Left ventricle myocardium inferior (tissue), 1 donor: Measurements from ENCODE around the gene HDAC11. TPM values are rescaled to one million over a fixed set of nuclear protein-coding genes. Genes with fewer than 3 reads are reported as not detected.

Source experiments
- DNase-seq: peaks from one replicate; pipeline ENCODE4 v3.0.0-alpha.2; 2020
- H3K27ac ChIP-seq: fragments of 200-600 bp; replicated peaks from 2 replicates; pipeline ENCODE4 v1.8.0; 2021
- H3K27me3 ChIP-seq: fragments of 200-600 bp; 2 replicates; pipeline ENCODE4 v1.8.0; 2021; ENCODE audit warnings: low read depth
- H3K36me3 ChIP-seq: fragments of 200-600 bp; 2 replicates; pipeline ENCODE4 v1.8.0; 2021
- H3K4me1 ChIP-seq: fragments of 200-600 bp; 2 replicates; pipeline ENCODE4 v1.8.0; 2021
- H3K4me3 ChIP-seq: fragments of 200-600 bp; 2 replicates; pipeline ENCODE4 v1.8.0; 2021; ENCODE audit warnings: mild to moderate bottlenecking, moderate library complexity
- H3K9me3 ChIP-seq: fragments of 200-600 bp; replicated peaks from 2 replicates; pipeline ENCODE4 v1.8.0; 2021
- intact Hi-C: fragments of 100-400 bp; cut with micrococcal nuclease; formaldehyde crosslinking; loops from one replicate; pipeline ENCODE4 v1.11.0; 2022
- total RNA-seq: library from RNA; stranded (reverse); fragmentation: NEBNext Ultra II Directional; extraction: Animal tissue kit (Norgen Biotek cat#: 25700); gene quantifications from one replicate; pipeline ENCODE4 v1.2.1, GENCODE V29; 2021
- TF ChIP-seq, protein P1 (sequence below): fragments of 200-600 bp; IDR thresholded peaks from 2 replicates; pipeline ENCODE4 v1.8.0; 2021; ENCODE audit warnings: antibody characterized with exemption, mild to moderate bottlenecking, borderline replicate concordance
- donor health status: DM: no; HTN: yes; CAD: no; lungs with severe emphysema.

Gene HDAC11
- total RNA-seq, 1 donor from 2014 or later: 34.3 TPM

DNA sequence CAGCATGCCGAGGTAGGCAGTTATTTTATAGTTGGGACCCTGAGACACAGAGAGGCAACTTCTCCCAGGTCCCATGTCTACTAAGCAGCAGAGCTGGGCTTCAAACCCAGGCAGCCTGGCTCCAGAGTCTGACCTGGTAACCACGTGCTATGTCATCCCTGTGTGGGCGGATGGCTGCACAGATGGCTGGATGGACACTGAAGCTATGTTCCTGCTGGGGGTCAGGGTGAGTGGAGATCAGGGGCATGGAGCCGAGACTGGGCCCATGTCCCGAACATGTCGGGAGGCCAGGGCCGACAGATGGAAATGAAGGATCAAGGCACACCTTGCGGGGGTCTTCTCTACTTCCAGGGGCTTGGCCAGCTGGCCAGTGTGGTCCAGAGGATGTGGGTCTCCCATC lies 59.6 kb downstream of the HDAC11 start:
- H3K4me3 ChIP-seq: no peak overlapping the region
- intact Hi-C loops: no loop called here
- H3K9me3 ChIP-seq: peaks cover 12% of the 10 kb centered on the region
- H3K4me1 ChIP-seq: peaks cover 22% of the 10 kb centered on the region
- TF ChIP-seq, protein P1, sequence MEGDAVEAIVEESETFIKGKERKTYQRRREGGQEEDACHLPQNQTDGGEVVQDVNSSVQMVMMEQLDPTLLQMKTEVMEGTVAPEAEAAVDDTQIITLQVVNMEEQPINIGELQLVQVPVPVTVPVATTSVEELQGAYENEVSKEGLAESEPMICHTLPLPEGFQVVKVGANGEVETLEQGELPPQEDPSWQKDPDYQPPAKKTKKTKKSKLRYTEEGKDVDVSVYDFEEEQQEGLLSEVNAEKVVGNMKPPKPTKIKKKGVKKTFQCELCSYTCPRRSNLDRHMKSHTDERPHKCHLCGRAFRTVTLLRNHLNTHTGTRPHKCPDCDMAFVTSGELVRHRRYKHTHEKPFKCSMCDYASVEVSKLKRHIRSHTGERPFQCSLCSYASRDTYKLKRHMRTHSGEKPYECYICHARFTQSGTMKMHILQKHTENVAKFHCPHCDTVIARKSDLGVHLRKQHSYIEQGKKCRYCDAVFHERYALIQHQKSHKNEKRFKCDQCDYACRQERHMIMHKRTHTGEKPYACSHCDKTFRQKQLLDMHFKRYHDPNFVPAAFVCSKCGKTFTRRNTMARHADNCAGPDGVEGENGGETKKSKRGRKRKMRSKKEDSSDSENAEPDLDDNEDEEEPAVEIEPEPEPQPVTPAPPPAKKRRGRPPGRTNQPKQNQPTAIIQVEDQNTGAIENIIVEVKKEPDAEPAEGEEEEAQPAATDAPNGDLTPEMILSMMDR: no peak
- DNase-seq: no peak
- no peaks in the 10 kb centered on the region for H3K36me3 ChIP-seq
- H3K27ac ChIP-seq: peak overlapping the region; percentile 64
- H3K27me3 ChIP-seq: peaks cover 54% of the 10 kb centered on the region

DNA sequence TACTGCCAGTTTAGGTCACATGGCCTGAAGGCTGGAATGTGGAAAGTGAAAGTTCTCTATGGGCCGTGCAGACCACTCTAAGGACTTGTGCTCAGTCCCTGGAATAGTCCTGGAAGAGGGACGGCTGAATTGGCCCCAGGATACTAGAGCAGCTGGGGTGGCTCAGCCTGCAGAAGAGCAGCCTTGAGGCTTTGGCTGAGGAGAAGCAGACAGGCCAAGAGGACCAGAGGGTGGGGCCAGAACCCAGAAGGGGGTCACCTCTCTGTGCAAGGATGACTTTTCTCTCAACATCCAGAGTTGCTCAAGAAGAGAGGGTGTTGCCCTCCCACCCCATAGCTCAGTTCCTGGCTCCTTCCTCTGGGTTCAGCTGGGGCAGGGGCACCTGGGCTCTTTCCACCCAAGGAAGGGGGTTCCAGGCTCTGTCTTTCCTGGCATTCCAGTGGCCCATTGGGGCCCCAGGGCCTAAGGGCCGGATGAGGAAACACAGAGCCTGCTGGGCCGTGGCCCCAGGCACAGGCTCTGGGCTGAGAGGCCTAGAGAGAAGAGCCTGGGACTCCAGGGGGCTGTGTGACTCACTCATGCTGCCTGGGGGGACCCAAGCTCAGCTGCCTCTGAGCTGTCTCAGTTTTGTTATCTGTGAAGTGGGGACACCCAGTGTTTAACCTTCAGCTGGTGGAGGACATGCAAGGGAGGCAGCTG lies 60.3 kb downstream of the HDAC11 start:
- TF ChIP-seq, protein P1: no peak
- intact Hi-C loops: no loop called here
- peak; percentile 60 for DNase-seq
- no peak overlapping the region for H3K4me3 ChIP-seq
- H3K9me3 ChIP-seq: peaks cover 12% of the 10 kb centered on the region
- H3K27ac ChIP-seq: peak overlapping the region; percentile 64
- no peaks in the 10 kb centered on the region for H3K36me3 ChIP-seq
- H3K4me1 ChIP-seq: peaks cover 22% of the 10 kb centered on the region
- peaks cover 50% of the 10 kb centered on the region for H3K27me3 ChIP-seq

DNA sequence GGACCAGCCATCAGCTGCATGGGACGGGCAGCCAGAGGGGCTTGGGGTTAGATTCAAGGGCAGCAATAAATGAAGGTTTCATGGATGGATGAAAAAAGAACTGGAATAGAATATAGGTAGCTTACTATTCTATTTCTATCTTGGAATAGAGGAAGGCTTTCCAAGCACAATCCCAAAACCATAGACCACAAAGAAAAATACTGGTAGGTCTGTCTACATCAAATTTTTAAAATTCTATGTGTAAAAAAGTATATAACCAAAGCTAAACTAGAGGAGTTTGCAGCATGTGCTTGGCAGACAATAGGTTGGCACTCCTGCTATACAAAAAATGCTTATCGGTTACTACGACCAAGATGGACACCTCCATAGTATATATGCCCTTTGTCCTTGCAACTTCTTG lies 61.6 kb downstream of the HDAC11 start:
- Histone ChIP-seq H3K4me1 (peaks cover 26% of the 10 kb centered on the region), H3K9me3 (peaks cover 12% of the 10 kb centered on the region), H3K27ac (peak overlapping the region; percentile 64), H3K4me3 (no peak overlapping the region), H3K27me3 (peaks cover 38% of the 10 kb centered on the region), H3K36me3 (no peaks in the 10 kb centered on the region)
- intact Hi-C loops: no loop called here
- DNase-seq: no peak
- TF ChIP-seq, protein P1: no peak

DNA sequence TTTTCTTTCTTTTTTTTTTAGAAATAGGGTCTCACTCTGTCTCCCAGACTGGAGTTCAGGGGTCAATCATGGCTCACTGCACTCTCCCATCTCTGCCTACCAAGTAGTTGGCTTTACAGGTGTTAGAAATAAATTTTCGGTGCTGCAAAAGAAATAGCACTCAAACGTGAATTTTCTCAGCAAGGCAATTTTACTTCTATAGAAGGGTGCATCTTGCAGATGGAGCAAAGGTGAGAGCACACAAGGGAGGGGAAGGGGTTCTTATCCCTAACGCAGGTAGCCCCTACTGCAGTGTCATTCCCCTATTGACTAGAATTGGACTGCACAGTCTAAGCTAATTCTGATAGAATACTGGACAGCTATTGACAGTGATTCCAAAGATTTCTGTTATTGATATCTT lies 62.0 kb downstream of the HDAC11 start:
- no peak overlapping the region for H3K4me3 ChIP-seq
- DNase-seq: no peak
- TF ChIP-seq, protein P1: no peak
- peaks cover 12% of the 10 kb centered on the region for H3K9me3 ChIP-seq
- peaks cover 26% of the 10 kb centered on the region for H3K4me1 ChIP-seq
- peaks cover 35% of the 10 kb centered on the region for H3K27me3 ChIP-seq
- intact Hi-C loops: no loop called here
- no peak overlapping the region for H3K27ac ChIP-seq
- no peaks in the 10 kb centered on the region for H3K36me3 ChIP-seq

DNA sequence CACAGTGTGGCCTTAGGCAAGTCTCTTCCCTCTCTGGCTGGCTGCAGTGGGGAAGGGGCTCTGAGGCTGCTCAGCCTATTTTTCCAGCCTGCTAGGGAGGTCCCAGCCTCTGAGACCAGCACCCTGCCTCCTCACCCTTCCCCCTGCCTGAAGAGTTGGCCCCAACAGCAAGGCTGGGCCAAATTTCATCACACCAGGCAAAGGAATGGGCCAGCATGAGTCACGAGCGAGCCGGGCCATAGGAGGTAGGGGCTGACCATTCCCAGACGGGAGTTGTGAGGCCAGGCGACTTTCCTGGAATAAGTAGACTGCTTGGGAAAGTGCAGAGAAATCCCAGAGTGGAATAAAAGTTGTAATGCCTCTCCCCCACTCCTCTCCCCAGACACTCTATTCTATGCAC lies 63.1 kb downstream of the HDAC11 start:
- H3K4me1 ChIP-seq: peaks cover 31% of the 10 kb centered on the region
- H3K36me3 ChIP-seq: no peaks in the 10 kb centered on the region
- intact Hi-C loops: no loop called here
- H3K4me3 ChIP-seq: no peak overlapping the region
- peak overlapping the region; percentile 77 for H3K27ac ChIP-seq
- H3K27me3 ChIP-seq: peaks cover 36% of the 10 kb centered on the region
- H3K9me3 ChIP-seq: peaks cover 12% of the 10 kb centered on the region
- TF ChIP-seq, protein P1: no peak
- DNase-seq: peak; percentile 81
